Right ventricle myocardium superior (tissue), 1 donor: ENCODE measurements around the gene PRDX5. TPM values are rescaled to one million over a fixed set of nuclear protein-coding genes. Genes with fewer than 3 reads are reported as not detected.
"Not testable (repeated sequence)": the region's sequence is repeated elsewhere in the genome, so short reads cannot be mapped to it uniquely, and the experiment has no call there.

ENCODE experiments used
- ATAC-seq: fragments of 200-7000 bp; cut with Tn5 transposase; one replicate; pipeline ENCODE4 v1.9.1; 2020; ENCODE audit warnings: mild to moderate bottlenecking; ENCODE audit not compliant: poor library complexity
- DNase-seq: peaks from one replicate; pipeline ENCODE4 v3.0.0-alpha.2; 2020
- intact Hi-C: fragments of 100-400 bp; cut with DNase I; formaldehyde crosslinking; loops from one replicate; pipeline ENCODE4 v1.11.2; 2022
- total RNA-seq: library from RNA; stranded (reverse); fragmentation: NEBNext Ultra II Directional; extraction: Animal tissue kit (Norgen Biotek cat#: 25700); gene quantifications from one replicate; pipeline ENCODE4 v1.2.1, GENCODE V29; 2021
- donor health status: DM: no; HTN: yes; CAD: no; lungs with severe emphysema.

Gene PRDX5
- total RNA-seq, 1 donor from 2014 or later: 417 TPM

GRCh38 chr11:64303109-64304031 is 14.6 kb upstream of the PRDX5 start:
- DNase-seq: no peak
- ATAC-seq: no peak
- intact Hi-C loops: loop anchor here (5.0 kb wide), 1 partner anchor 101 kb away; no protein-coding TSS in a partner anchor

DNA sequence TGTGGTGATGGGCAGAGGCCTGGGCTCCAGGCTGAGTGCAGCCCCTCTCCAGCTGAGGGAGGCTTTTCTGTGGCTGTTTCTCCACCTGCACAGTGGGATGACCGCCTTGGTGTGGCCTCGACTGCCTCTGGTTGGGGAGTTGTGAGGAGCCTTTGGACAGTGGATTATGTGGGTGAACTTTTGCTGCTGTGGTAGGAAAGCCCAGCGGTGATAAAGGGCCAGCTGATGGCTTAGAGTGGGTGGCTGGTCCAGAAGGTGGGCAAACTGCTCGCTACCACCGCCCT is 13.9 kb upstream of the PRDX5 start:
- no peak for ATAC-seq
- intact Hi-C loops: loop anchor here (5.0 kb wide), 1 partner anchor 102 kb away; no protein-coding TSS in a partner anchor
- DNase-seq: no peak

- ATAC-seq: peak; percentile 58
- peak; percentile 98 for DNase-seq
- intact Hi-C loops: loop anchor here (5.0 kb wide), 1 partner anchor 102 kb away; no protein-coding TSS in a partner anchor
These were observed 13.4 kb upstream of the PRDX5 start for GRCh38 chr11:64304316-64305072.

DNA sequence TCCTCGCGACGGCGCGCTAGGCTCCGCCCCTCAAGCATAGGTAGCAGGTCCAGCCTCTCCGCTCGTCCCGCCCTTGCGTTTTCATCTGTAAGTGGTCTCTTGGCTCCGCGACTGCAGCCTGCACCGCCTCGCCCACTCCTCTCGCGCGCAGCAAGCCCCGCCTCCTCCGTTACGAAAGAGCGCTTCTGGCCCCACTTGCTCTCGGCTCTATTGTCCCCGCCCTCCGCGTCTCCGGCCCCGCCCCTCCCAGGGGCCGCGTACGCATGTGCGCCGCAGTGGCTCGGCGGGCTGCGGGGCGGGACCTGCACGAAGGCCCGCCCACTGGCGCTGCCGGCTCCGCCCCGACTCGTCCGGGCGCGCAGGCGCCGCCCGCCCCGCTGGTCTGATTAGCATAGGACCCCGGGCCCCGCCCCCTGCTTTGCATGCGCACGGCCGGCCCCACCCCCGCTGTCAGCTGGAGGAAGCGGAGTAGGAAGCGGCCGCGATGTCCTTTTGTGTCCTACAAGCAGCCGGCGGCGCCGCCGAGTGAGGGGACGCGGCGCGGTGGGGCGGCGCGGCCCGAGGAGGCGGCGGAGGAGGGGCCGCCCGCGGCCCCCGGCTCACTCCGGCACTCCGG is 12.7 kb upstream of the PRDX5 start, which contains the start of gene ESRRA:
Gene ESRRA (plus strand): TSS at position 450 of the 616 bp plus-strand sequence. CDS start 1,656 bp downstream, outside the sequence.
- DNase-seq: peak; percentile 100
- intact Hi-C loops: no loop called here
- peak; percentile 86 for ATAC-seq

- intact Hi-C loops: no loop called here
- DNase-seq: peak; percentile 86
These were observed 12.0 kb upstream of the PRDX5 start for GRCh38 chr11:64305691-64306562.

DNA sequence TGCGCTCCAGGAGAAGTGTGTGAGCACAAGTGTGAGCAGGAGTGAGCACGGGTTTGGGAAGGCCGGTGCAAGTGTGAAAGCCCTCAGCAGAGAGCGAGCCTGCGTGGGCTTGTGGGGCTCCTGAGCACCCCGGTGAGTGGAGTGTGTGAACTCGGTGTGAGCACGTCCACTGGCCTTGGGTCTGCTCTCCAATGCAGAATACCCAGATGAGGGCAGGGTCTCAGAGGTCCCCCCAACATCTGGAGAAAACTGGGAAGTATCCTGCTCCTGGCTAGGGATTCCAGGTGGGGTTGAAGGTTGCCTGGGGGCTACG is 11.4 kb upstream of the PRDX5 start:
- intact Hi-C loops: no loop called here
- DNase-seq: no peak
- no peak for ATAC-seq

More at GRCh38 chr11:64305691-64306562, 12.0 kb upstream of the PRDX5 start:
- ATAC-seq: peak; percentile 25

GRCh38 chr11:64306876-64307622 is 10.9 kb upstream of the PRDX5 start:
- ATAC-seq (no peak), DNase-seq (no peak)
- intact Hi-C loops: no loop called here

- intact Hi-C loops, DNase-seq, ATAC-seq: not testable (repeated sequence)
These were observed 10.1 kb upstream of the PRDX5 start for GRCh38 chr11:64307795-64308194.

DNA sequence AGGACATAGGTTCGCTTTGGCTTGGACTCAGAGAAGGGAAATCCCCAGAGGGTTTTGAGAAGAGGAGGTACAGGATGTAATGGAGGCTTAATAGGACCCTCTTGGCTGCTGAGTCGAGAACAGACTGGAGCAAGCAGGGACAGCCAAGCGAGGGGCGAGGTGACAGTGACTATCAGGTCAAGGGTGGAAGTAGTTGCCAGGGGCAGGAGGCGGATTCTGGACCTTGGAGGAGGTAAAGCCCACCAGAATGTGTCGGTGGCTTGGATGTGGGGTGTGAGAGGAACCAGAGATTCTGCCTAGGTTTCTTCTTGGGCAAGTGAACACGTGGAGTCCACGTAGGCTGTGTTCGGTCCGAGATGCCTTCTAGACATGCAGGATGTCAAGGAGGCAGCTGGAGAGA is 5.0 kb upstream of the PRDX5 start:
- intact Hi-C loops: no loop called here

GRCh38 chr11:64313491-64314145 is 4.3 kb upstream of the PRDX5 start:
- intact Hi-C loops: no loop called here
- ATAC-seq (no peak), DNase-seq (peak; percentile 84)

More for the DNA sequence above, 5.0 kb upstream of the PRDX5 start:
- no peak for DNase-seq
- no peak for ATAC-seq

GRCh38 chr11:64314146-64314804 is 3.6 kb upstream of the PRDX5 start:
- intact Hi-C loops: no loop called here
- ATAC-seq (no peak), DNase-seq (no peak)

DNA sequence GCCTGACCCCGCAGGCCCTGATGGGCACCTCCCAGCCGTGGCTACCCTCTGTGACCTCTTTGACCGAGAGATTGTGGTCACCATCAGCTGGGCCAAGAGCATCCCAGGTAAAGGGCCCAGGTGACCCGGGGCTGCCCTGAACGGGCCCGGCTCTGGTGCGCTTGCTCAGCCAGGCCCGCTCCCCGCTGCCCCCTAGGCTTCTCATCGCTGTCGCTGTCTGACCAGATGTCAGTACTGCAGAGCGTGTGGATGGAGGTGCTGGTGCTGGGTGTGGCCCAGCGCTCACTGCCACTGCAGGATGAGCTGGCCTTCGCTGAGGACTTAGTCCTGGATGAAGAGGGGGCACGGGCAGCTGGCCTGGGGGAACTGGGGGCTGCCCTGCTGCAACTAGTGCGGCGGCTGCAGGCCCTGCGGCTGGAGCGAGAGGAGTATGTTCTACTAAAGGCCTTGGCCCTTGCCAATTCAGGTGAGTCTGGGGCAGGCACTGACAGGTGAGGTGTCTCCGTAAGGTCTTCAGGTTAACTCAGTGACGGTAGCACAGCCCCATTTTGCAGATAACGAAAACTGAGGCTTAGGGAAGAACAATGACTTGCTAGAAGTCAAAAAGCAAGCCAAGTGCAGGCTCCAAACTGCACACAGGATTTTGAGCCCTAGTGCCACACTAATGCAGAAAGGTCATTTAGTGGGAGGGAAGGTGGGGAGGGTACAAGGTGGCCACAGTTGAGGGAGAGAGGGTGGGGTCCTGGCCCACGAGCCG is 2.9 kb upstream of the PRDX5 start:
- intact Hi-C loops: loop anchor here (5.0 kb wide), 1 partner anchor 42 kb away; the partner anchor contains the start of gene RPS6KA4
- ATAC-seq (no peak), DNase-seq (no peak)

DNA sequence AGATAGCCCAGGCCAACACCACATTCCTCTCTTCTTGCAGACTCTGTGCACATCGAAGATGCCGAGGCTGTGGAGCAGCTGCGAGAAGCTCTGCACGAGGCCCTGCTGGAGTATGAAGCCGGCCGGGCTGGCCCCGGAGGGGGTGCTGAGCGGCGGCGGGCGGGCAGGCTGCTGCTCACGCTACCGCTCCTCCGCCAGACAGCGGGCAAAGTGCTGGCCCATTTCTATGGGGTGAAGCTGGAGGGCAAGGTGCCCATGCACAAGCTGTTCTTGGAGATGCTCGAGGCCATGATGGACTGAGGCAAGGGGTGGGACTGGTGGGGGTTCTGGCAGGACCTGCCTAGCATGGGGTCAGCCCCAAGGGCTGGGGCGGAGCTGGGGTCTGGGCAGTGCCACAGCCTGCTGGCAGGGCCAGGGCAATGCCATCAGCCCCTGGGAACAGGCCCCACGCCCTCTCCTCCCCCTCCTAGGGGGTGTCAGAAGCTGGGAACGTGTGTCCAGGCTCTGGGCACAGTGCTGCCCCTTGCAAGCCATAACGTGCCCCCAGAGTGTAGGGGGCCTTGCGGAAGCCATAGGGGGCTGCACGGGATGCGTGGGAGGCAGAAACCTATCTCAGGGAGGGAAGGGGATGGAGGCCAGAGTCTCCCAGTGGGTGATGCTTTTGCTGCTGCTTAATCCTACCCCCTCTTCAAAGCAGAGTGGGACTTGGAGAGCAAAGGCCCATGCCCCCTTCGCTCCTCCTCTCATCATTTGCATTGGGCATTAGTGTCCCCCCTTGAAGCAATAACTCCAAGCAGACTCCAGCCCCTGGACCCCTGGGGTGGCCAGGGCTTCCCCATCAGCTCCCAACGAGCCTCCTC is 2.0 kb upstream of the PRDX5 start:
- intact Hi-C loops: loop anchor here (5.0 kb wide), 1 partner anchor 41 kb away; the partner anchor contains the start of gene RPS6KA4
- not testable (repeated sequence) for DNase-seq, ATAC-seq

- ATAC-seq (no peak), DNase-seq (no peak)
- intact Hi-C loops: loop anchor here (5.0 kb wide), 1 partner anchor 41 kb away; the partner anchor contains the start of gene RPS6KA4
These were observed 1.1 kb upstream of the PRDX5 start for GRCh38 chr11:64316672-64317324.
